ENCODE results near the gene CEMIP.

The CEMIP gene

DNA sequence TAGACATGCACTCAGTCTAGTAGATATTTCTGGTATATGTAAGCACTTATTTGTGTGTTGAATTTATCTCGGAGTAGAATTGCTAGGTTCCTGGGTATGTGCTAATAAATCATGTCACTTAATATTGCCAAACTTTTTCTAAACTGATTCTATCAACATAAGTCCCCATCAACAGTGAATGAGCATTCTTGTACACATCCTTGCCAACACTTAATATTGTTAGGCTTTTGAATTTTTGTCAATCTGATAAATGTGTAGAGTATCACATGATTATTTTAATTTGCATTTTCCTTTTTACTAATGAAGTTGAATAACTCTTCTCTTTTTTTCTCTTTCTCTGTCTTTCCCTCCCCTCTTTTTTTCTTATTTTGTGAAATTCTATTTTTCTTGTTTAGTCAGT is 33.3 kb upstream of the CEMIP start:
- TF ChIP-seq, protein P1, sequence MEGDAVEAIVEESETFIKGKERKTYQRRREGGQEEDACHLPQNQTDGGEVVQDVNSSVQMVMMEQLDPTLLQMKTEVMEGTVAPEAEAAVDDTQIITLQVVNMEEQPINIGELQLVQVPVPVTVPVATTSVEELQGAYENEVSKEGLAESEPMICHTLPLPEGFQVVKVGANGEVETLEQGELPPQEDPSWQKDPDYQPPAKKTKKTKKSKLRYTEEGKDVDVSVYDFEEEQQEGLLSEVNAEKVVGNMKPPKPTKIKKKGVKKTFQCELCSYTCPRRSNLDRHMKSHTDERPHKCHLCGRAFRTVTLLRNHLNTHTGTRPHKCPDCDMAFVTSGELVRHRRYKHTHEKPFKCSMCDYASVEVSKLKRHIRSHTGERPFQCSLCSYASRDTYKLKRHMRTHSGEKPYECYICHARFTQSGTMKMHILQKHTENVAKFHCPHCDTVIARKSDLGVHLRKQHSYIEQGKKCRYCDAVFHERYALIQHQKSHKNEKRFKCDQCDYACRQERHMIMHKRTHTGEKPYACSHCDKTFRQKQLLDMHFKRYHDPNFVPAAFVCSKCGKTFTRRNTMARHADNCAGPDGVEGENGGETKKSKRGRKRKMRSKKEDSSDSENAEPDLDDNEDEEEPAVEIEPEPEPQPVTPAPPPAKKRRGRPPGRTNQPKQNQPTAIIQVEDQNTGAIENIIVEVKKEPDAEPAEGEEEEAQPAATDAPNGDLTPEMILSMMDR (IDR thresholded peaks at IDR 0.05; ENCODE audit: low read depth, low read length) = no peak
- no peak overlapping the region for H3K4me3 ChIP-seq (replicated peaks in 1 of 2; ENCODE audit: low read depth in 2 of 2, low read length in 2 of 2)
- no peak for DNase-seq (ENCODE audit: low read depth in 2 of 2)

DNA sequence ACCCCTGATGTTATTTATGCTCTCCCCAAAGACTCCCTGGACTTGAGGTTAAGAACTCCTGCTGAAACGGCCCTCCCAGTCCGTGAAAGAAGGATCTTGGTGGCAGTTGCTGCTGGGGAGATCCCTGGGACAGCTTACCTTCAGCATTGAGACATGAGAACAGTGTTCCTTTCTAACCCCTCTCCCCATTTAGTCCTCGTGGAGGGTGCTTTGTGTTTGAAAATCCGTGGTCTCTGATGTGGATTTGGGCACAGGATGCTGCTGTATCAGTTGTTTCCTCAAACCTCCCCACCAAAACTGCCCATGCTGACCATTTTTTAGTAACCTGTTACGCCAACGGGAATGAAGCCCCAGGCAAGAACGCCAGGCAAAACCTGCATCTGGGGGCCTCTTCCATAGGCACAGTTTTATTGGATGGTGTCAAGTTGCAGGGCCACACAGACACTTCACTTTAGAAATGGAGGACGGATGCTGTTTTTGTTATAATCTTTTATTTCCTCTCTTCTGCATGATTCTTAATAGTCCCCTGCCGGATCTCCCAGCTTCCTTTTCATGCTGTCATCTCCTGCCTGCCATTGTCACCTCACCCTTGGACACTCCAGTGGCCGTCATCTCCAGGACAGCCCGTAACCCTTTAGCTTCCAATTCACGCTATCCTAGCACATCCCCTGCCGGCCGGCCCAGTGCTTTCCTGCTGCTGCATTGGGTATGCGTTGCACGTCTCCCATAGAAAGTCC is 31.7 kb upstream of the CEMIP start:
- no peak overlapping the region for H3K4me3 ChIP-seq (replicated peaks in 1 of 2; ENCODE audit: low read depth in 2 of 2, low read length in 2 of 2)
- DNase-seq (ENCODE audit: low read depth in 2 of 2) = no peak

DNA sequence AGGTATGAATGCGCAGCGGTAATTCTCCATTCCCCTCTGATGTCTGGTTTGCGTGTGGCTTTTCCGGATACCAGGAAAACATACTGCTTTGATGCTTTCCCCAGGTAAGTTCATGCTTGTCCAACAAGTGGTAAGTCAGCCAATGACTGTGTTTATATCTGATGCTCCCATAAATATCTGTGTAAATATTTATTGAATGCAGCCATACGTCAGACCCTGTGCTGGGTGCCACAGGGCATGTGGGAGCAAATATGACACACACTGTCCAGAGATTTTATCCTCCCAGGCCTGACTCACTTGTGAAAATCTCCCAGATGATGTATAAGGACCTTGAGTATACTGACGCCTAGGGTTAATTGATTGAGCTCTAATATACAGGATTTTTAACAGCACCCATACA is 29.6 kb upstream of the CEMIP start:
- TF ChIP-seq, protein P1 (IDR thresholded peaks at IDR 0.05; ENCODE audit: low read depth, low read length) = no peak
- DNase-seq (ENCODE audit: low read depth in 2 of 2) = no peak
- H3K4me3 ChIP-seq (replicated peaks in 1 of 2; ENCODE audit: low read depth in 2 of 2, low read length in 2 of 2) = no peak overlapping the region

More for the DNA sequence above, 31.7 kb upstream of the CEMIP start:
- TF ChIP-seq, protein P1 (IDR thresholded peaks at IDR 0.05; ENCODE audit: low read depth, low read length) = no peak

DNA sequence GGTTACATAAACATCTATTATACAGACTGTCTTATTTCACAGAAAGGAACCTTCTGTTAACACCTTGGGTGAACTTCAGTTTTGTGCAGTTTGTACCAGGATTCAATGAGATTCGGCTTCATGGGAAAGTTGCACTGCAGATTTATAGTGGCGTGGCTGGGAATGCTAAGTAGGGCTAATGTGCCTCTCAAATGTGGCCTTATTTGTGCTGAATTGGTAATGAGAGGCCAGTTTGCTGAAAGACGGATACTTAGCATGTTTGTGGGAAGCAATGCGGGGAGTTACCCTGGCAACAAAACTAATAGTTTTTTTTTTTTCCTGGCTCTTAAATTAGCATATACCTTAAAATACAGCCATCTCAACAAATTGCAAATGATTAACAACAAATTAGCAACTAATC is 28.6 kb upstream of the CEMIP start:
- no peak for DNase-seq (ENCODE audit: low read depth in 2 of 2)
- H3K4me3 ChIP-seq (replicated peaks in 1 of 2; ENCODE audit: low read depth in 2 of 2, low read length in 2 of 2) = no peak overlapping the region
- TF ChIP-seq, protein P1 (IDR thresholded peaks at IDR 0.05; ENCODE audit: low read depth, low read length) = no peak

DNA sequence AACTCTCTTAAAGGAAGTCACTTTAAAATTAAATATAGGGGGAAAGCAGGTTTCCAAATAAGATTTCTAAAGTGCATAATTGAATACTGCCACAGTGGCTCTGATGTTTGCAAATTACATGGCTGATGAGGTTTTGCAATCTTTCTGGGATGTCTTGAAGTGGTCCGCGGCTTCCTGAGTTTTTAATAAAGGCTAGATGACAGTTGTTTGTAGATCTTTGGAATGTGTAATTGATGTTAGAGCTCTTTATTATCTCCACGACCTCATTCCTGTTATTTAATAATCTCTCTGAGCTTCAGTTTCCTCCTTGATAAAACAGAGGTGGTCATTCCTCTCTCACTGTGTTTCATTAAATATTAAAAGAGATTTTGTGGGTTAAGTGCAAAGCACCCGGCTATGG is 27.0 kb upstream of the CEMIP start:
- DNase-seq (ENCODE audit: low read depth in 2 of 2) = no peak
- H3K4me3 ChIP-seq (replicated peaks in 1 of 2; ENCODE audit: low read depth in 2 of 2, low read length in 2 of 2) = no peak overlapping the region
- TF ChIP-seq, protein P1 (IDR thresholded peaks at IDR 0.05; ENCODE audit: low read depth, low read length) = no peak

DNA sequence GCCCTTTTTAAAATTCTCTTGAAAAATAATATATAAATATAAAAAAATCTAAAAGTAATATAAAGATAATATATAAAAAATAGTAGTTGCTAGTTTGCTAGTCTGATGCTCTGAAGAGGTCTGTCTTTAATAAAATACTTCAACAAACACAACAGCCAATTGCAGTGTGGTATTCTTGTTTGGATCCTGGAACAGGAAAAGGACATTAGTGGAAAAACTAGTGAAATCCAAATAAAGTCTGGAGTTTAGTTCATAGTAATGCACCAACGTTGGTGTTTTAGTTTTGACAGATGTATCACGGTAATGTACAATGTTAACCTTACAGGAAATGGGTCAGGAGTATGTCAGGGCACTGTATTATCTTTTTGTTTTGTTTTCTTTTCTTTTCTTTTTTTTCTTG is 26.0 kb upstream of the CEMIP start:
- TF ChIP-seq, protein P1 (IDR thresholded peaks at IDR 0.05; ENCODE audit: low read depth, low read length) = no peak
- no peak for DNase-seq (ENCODE audit: low read depth in 2 of 2)
- H3K4me3 ChIP-seq (replicated peaks in 1 of 2; ENCODE audit: low read depth in 2 of 2, low read length in 2 of 2) = no peak overlapping the region

DNA sequence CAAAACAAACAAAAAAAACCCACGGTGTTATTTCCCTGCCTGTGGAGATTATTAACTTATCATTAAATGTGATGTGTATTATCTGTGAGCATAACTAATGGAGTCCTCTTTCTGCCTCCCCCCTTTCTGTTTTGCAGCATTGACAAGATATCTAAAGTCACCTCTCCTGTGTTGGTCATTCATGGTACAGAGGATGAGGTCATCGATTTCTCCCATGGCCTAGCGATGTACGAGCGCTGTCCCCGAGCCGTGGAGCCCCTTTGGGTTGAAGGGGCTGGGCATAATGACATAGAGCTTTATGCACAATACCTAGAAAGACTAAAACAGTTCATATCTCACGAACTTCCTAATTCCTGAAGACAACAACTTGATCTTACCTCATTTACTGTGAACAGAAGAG is 25.2 kb upstream of the CEMIP start:
- TF ChIP-seq, protein P1 (IDR thresholded peaks at IDR 0.05; ENCODE audit: low read depth, low read length) = no peak

More for the DNA sequence above, 25.2 kb upstream of the CEMIP start:
- no peak overlapping the region for H3K4me3 ChIP-seq (replicated peaks in 1 of 2; ENCODE audit: low read depth in 2 of 2, low read length in 2 of 2)
- no peak for DNase-seq (ENCODE audit: low read depth in 2 of 2)

All from cardiac fibroblast (primary cell).